ENCODE measurements around the gene NOCT. TPM values are rescaled to one million over a fixed set of nuclear protein-coding genes. Genes with fewer than 3 reads are reported as not detected.

The NOCT gene
- total RNA-seq, 1 experiment from 2014 or later, result 20.4 TPM

GRCh38 chr4:139011225-139011950 lies 4.2 kb upstream of the NOCT start:
- H2AFZ ChIP-seq (ENCODE audit: low read depth, low read length, poor library complexity, severe bottlenecking), result no peak overlapping the region
- DNase-seq (ENCODE audit: low read depth, low spot score) (no peak), ATAC-seq (no peak)
- H3K9ac ChIP-seq (ENCODE audit: low read length), result no peak overlapping the region
- POLR2A ChIA-PET, result no interaction called here
- peaks cover 6% of the 10 kb centered on the region for H3K79me2 ChIP-seq (ENCODE audit: insufficient read depth, low read length)
- BruUV-seq (replicated peaks), result no TSS peak
- H3K4me2 ChIP-seq (ENCODE audit: low read length), result no peak overlapping the region
- no peak overlapping the region for H3K27ac ChIP-seq (ENCODE audit: low read depth, low read length)
- H3K4me1 ChIP-seq (ENCODE audit: control insufficient read depth in 1 of 2, insufficient read depth in 2 of 2, low read length in 2 of 2), result peaks cover 13 to 26% of the 10 kb centered on the region in 2 experiments
- no peaks in the 10 kb centered on the region for H3K9me2 ChIP-seq (ENCODE audit: insufficient read depth)
- RAD21 ChIA-PET (ENCODE audit: low non-redundant PET in 1 of 2, low total read pairs in 2 of 2, uncharacterized antibody in 2 of 2, unreplicated experiment in 2 of 2), result no interaction called here
- TF ChIP-seq SIN3A (IDR thresholded peaks at IDR 0.05; ENCODE audit: low read depth) (no peak), FOSL1 (IDR thresholded peaks at IDR 0.05; ENCODE audit: low read depth) (no peak), EZH2 (IDR thresholded peaks at IDR 0.05) (no peak), POLR2AphosphoS5 (IDR thresholded peaks at IDR 0.05; ENCODE audit: low read depth, low read length) (no peak), ZFX (IDR thresholded peaks at IDR 0.05) (no peak), SRF (IDR thresholded peaks at IDR 0.05; ENCODE audit: low read depth) (no peak), JUND (IDR thresholded peaks at IDR 0.05) (no peak), MAX (IDR thresholded peaks at IDR 0.05) (no peak), EZH2phosphoT487 (IDR thresholded peaks at IDR 0.05; ENCODE audit: borderline replicate concordance) (no peak), POLR2A (IDR thresholded peaks at IDR 0.05; ENCODE audit: borderline replicate concordance, extremely low read depth, insufficient read depth, insufficient read length) (no peak)
- TF ChIP-seq, protein P1, sequence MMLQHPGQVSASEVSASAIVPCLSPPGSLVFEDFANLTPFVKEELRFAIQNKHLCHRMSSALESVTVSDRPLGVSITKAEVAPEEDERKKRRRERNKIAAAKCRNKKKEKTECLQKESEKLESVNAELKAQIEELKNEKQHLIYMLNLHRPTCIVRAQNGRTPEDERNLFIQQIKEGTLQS (IDR thresholded peaks at IDR 0.05), result no peak
- no peaks in the 10 kb centered on the region for H3K36me3 ChIP-seq (ENCODE audit: control insufficient read depth in 1 of 2, insufficient read depth in 2 of 2, low read length in 2 of 2)
- H3K27me3 ChIP-seq (ENCODE audit: insufficient read depth, low read length), result no peaks in the 10 kb centered on the region
- CTCF ChIA-PET, result no interaction called here
- no peaks in the 10 kb centered on the region for H4K20me1 ChIP-seq (ENCODE audit: insufficient read depth)
- no peak overlapping the region for H3K4me3 ChIP-seq (replicated peaks in 1 of 2; ENCODE audit: low read depth in 1 of 2, low read length in 2 of 2)
- intact Hi-C loops (cut with micrococcal nuclease), result no loop called here
- H3K9me3 ChIP-seq (ENCODE audit: control insufficient read depth in 1 of 2, insufficient read depth in 1 of 2, low read depth in 1 of 2, low read length in 2 of 2), result no peaks in the 10 kb centered on the region

All from HCT116 (cell line).